H9 (cell line): ENCODE data around the gene APBA2. TPM values are rescaled to one million over a fixed set of nuclear protein-coding genes. Genes with fewer than 3 reads are reported as not detected.
A peak's percentile ranks its signal among the peaks of the same experiment; 100 is the strongest.

Experiments
- DNase-seq: peaks from one replicate; pipeline ENCODE4 v3.0.0-alpha.2; 2017
- H2AFZ ChIP-seq: one replicate; pipeline ENCODE4 v1.6.1; 2013; ENCODE audit warnings: mild to moderate bottlenecking, low read length, control low read depth, moderate library complexity
- H2AK5ac ChIP-seq: 2 replicates; pipeline ENCODE4 v1.6.1; 2013; ENCODE audit warnings: low read length, control low read depth, mixed read lengths; ENCODE audit not compliant: insufficient read length
- H2BK120ac ChIP-seq: one replicate; pipeline ENCODE4 v1.6.1; 2013; ENCODE audit warnings: low read depth, mild to moderate bottlenecking, low read length, control low read depth, inconsistent platforms; ENCODE audit not compliant: poor library complexity, severe bottlenecking
- H2BK12ac ChIP-seq: 2 replicates; pipeline ENCODE4 v1.6.1; 2013; ENCODE audit warnings: low read length, control low read depth, mixed read lengths, low read depth; ENCODE audit not compliant: insufficient read length
- H2BK15ac ChIP-seq: 2 replicates; pipeline ENCODE4 v1.6.1; 2013; ENCODE audit warnings: low read depth, low read length, control low read depth
- H2BK20ac ChIP-seq: one replicate; pipeline ENCODE4 v1.6.1; 2013; ENCODE audit warnings: low read depth, mild to moderate bottlenecking, low read length, control low read depth, inconsistent platforms; ENCODE audit not compliant: poor library complexity, severe bottlenecking
- H2BK5ac ChIP-seq: 2 replicates; pipeline ENCODE4 v1.6.1; 2013; ENCODE audit warnings: low read length, control low read depth, mixed read lengths; ENCODE audit not compliant: insufficient read length
- H3K14ac ChIP-seq: 2 replicates; pipeline ENCODE4 v1.6.1; 2013; ENCODE audit warnings: low read length, control low read depth; ENCODE audit not compliant: insufficient read depth
- H3K18ac ChIP-seq: 2 replicates; pipeline ENCODE4 v1.6.1; 2013; ENCODE audit warnings: low read depth, mild to moderate bottlenecking, mixed read lengths, low read length, control low read depth; ENCODE audit not compliant: insufficient read length
- H3K23ac ChIP-seq: 2 replicates; pipeline ENCODE4 v1.6.1; 2013; ENCODE audit warnings: low read length, control low read depth, mixed read lengths, low read depth; ENCODE audit not compliant: insufficient read length
- H3K23me2 ChIP-seq: 2 replicates; pipeline ENCODE4 v1.6.1; 2013; ENCODE audit warnings: low read depth, mild to moderate bottlenecking, mixed read lengths, low read length, control low read depth; ENCODE audit not compliant: insufficient read length, poor library complexity, severe bottlenecking
- H3K27ac ChIP-seq: 2 replicates; pipeline ENCODE4 v1.5.1; 2013; ENCODE audit warnings: low read length, control low read depth, mixed read lengths, low read depth; ENCODE audit not compliant: insufficient read length
- H3K27me3 ChIP-seq: 2 replicates; pipeline ENCODE4 v1.6.1; 2013; ENCODE audit warnings: low read length, control low read depth, inconsistent platforms; ENCODE audit not compliant: insufficient read depth
- H3K4ac ChIP-seq: 2 replicates; pipeline ENCODE4 v1.6.1; 2013; ENCODE audit warnings: low read depth, mild to moderate bottlenecking, control low read depth, inconsistent platforms, low read length, moderate library complexity
- H3K4me1 ChIP-seq: 2 replicates; pipeline ENCODE4 v1.6.1; 2013; ENCODE audit warnings: low read length, control low read depth, inconsistent platforms; ENCODE audit not compliant: insufficient read depth
- H3K4me2 ChIP-seq: 2 replicates; pipeline ENCODE4 v1.6.1; 2013; ENCODE audit warnings: low read length, control low read depth, mixed read lengths; ENCODE audit not compliant: insufficient read length, insufficient read depth
- H3K56ac ChIP-seq: 2 replicates; pipeline ENCODE4 v1.6.1; 2013; ENCODE audit warnings: low read depth, mild to moderate bottlenecking, mixed read lengths, low read length, control low read depth; ENCODE audit not compliant: insufficient read length
- H3K79me1 ChIP-seq: 2 replicates; pipeline ENCODE4 v1.6.1; 2013; ENCODE audit warnings: low read depth, mild to moderate bottlenecking, moderate library complexity, low read length, control low read depth, inconsistent platforms; ENCODE audit not compliant: insufficient read depth, poor library complexity, severe bottlenecking
- H3K79me2 ChIP-seq: 2 replicates; pipeline ENCODE4 v1.6.1; 2013; ENCODE audit warnings: low read length, control low read depth, inconsistent platforms; ENCODE audit not compliant: insufficient read depth
- H3K9ac ChIP-seq: 2 replicates; pipeline ENCODE4 v1.6.1; 2013; ENCODE audit warnings: low read length, control low read depth, mixed read lengths; ENCODE audit not compliant: insufficient read length; ENCODE audit errors: extremely low read depth
- H3K9me3 ChIP-seq: one replicate; pipeline ENCODE4 v1.6.1; 2013; ENCODE audit warnings: low read depth, low read length, inconsistent platforms; ENCODE audit not compliant: control insufficient read depth
- H3T11ph ChIP-seq: one replicate; pipeline ENCODE4 v1.6.1; 2013; ENCODE audit warnings: mild to moderate bottlenecking, low read length, control low read depth, inconsistent platforms
- H4K20me1 ChIP-seq: one replicate; pipeline ENCODE4 v1.6.1; 2013; ENCODE audit not compliant: control insufficient read depth, insufficient read length, insufficient read depth
- H4K5ac ChIP-seq: 2 replicates; pipeline ENCODE4 v1.6.1; 2013; ENCODE audit warnings: low read depth, mild to moderate bottlenecking, mixed read lengths, low read length, control low read depth; ENCODE audit not compliant: insufficient read length
- H4K8ac ChIP-seq: replicated peaks from 2 replicates; pipeline ENCODE4 v1.6.1; 2013; ENCODE audit warnings: low read length, control low read depth, mixed read lengths, low read depth; ENCODE audit not compliant: insufficient read length
- H4K91ac ChIP-seq: 2 replicates; pipeline ENCODE4 v1.6.1; 2013; ENCODE audit warnings: low read depth, mild to moderate bottlenecking, moderate library complexity, mixed read lengths, low read length, control low read depth; ENCODE audit not compliant: insufficient read length
- H3K27ac Mint-ChIP-seq, 3 experiments: 2 replicates in 2 of 3; 3 replicates in 1 of 3; pipeline ENCODE4 v1.8.0; 2020 to 2021; ENCODE audit warnings: mixed read lengths in 3 of 3, mild to moderate bottlenecking in 1 of 3, moderate library complexity in 1 of 3
- H3K27me3 Mint-ChIP-seq: 2 replicates; pipeline ENCODE4 v1.8.0; 2021; ENCODE audit warnings: low read depth, mild to moderate bottlenecking, moderate library complexity, mixed read lengths
- H3K36me3 Mint-ChIP-seq, 3 experiments: 2 replicates in 2 of 3; 3 replicates in 1 of 3; pipeline ENCODE4 v1.8.0; 2020 to 2021; ENCODE audit warnings: low read depth in 3 of 3, mixed read lengths in 3 of 3; ENCODE audit not compliant: insufficient read depth in 1 of 3
- H3K4me1 Mint-ChIP-seq, 2 experiments: 2 replicates each; pipeline ENCODE4 v1.8.0; 2020; ENCODE audit warnings: mixed read lengths in 2 of 2
- H3K4me3 Mint-ChIP-seq, 2 experiments: 2 replicates in 1 of 2; 3 replicates in 1 of 2; pipeline ENCODE4 v1.8.0; 2020 to 2021; ENCODE audit warnings: mild to moderate bottlenecking in 2 of 2, mixed read lengths in 2 of 2, moderate library complexity in 1 of 2
- H3K9me3 Mint-ChIP-seq, 2 experiments: 2 replicates in 1 of 2; 3 replicates in 1 of 2; pipeline ENCODE4 v1.8.0; 2020; ENCODE audit warnings: mild to moderate bottlenecking in 2 of 2, mixed read lengths in 2 of 2, moderate library complexity in 1 of 2
- WGBS: extraction: QIAGEN DNeasy Blood & Tissue Kit; methylation state at CpG from one replicate; pipeline ENCODE4 v1.1.7; 2013; ENCODE audit warnings: missing lambda C conversion rate, low lambda C conversion rate, mixed read lengths; ENCODE audit not compliant: insufficient read length; ENCODE audit errors: extremely low coverage; 5-methylcytosine and 5-hydroxymethylcytosine counted together
- total RNA-seq: library from RNA; stranded (reverse); gene quantifications from 2 replicates; pipeline ENCODE4 v1.2.1, GENCODE V29; 2021
- TF ChIP-seq, protein P1 (sequence below): fragments of 200-600 bp; sonication (generic); conservative IDR thresholded peaks from 3 replicates; pipeline ENCODE4 v1.8.0; 2021; ENCODE audit warnings: antibody characterized with exemption, mild to moderate bottlenecking

The APBA2 gene
- total RNA-seq, 1 experiment from 2014 or later = 14.3 TPM

DNA sequence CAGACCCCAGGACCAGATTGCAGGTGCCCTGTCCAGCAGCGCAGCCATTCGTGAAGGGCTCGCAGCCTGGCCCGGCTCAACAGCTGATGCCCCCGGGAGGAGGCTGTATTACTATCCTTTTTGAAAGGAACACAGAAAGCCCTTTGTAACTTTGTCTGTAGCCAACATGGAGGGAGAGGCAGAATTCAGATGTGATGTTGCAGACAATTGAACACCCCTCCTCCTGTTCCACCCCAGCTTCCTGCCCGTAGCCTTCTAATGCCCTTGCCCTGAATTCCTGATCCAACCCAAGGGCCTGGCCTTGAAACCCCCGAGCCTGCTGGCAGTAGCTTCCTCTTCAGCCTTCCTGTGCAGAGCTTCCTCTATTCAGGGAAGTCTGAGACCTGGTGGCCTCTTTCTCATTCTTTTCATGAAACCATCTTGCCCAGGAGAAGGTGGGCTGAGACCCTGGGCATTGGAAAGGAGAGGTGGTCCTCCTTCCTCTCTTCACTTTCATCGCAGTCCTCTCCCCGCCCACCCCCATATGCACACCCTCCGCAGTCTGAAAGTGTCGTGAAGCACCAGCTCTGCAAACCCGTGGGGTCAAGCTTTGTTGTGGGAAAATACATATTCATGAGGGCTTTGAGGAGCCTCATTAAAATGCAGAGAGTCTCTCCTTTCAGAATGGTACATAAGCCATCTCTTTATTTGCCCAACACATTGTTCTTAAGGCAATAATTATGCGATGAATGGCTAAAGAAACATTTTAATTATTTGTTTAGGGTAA lies 109.2 kb downstream of the APBA2 start:
- Histone ChIP-seq H3K18ac (no peak overlapping the region), H3K79me2 (no peaks in the 10 kb centered on the region), H3K14ac (no peak overlapping the region; the same call in 1 of the 2 replicates), H4K8ac (no peak overlapping the region), H2BK5ac (no peak overlapping the region), H4K5ac (no peak overlapping the region), H2BK120ac (no peak overlapping the region), H2BK20ac (no peak overlapping the region), H3K23ac (no peak overlapping the region), H4K20me1 (no peaks in the 10 kb centered on the region), H3K27me3 (no peaks in the 10 kb centered on the region), H3T11ph (no peak overlapping the region), H2AK5ac (no peak overlapping the region), H2BK15ac (no peak overlapping the region), H3K4ac (no peak overlapping the region), H3K23me2 (no peaks in the 10 kb centered on the region), H3K9me3 (no peaks in the 10 kb centered on the region), H3K27ac (no peak overlapping the region), H3K4me1 (peaks cover 6% of the 10 kb centered on the region; the same call in 1 of the 2 replicates), H4K91ac (no peak overlapping the region), H2AFZ (no peak overlapping the region), H3K56ac (no peak overlapping the region), H3K79me1 (no peaks in the 10 kb centered on the region), H3K9ac (no peak overlapping the region), H3K4me2 (no peak overlapping the region), H2BK12ac (no peak overlapping the region)
- Mint-ChIP-seq H3K27me3 (no peaks in the 10 kb centered on the region), H3K9me3 (no peaks in the 10 kb centered on the region; a peak in 2 of 5 replicates), H3K4me3 (no peak overlapping the region), H3K27ac (peak overlapping the region; percentile 61 to 94 (median 70); a peak in 3 of 7 replicates), H3K4me1 (peaks cover 26 to 30% of the 10 kb centered on the region in 2 experiments), H3K36me3 (peaks cover 2 to 13% (median 4%) of the 10 kb centered on the region in 3 experiments; a peak in 5 of 7 replicates)
- no CpG with 5 or more reads among the region's 13 CpGs for WGBS
- TF ChIP-seq, protein P1, sequence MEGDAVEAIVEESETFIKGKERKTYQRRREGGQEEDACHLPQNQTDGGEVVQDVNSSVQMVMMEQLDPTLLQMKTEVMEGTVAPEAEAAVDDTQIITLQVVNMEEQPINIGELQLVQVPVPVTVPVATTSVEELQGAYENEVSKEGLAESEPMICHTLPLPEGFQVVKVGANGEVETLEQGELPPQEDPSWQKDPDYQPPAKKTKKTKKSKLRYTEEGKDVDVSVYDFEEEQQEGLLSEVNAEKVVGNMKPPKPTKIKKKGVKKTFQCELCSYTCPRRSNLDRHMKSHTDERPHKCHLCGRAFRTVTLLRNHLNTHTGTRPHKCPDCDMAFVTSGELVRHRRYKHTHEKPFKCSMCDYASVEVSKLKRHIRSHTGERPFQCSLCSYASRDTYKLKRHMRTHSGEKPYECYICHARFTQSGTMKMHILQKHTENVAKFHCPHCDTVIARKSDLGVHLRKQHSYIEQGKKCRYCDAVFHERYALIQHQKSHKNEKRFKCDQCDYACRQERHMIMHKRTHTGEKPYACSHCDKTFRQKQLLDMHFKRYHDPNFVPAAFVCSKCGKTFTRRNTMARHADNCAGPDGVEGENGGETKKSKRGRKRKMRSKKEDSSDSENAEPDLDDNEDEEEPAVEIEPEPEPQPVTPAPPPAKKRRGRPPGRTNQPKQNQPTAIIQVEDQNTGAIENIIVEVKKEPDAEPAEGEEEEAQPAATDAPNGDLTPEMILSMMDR = no peak
- no peak for DNase-seq
